HG03575 (cell line): ENCODE measurements around the gene OLA1.
A peak's percentile ranks its signal among the peaks of the same experiment; 100 is the strongest.

Source experiments
- ATAC-seq: cut with Tn5 transposase; IDR thresholded peaks from one replicate; pipeline ENCODE4 v1.9.1; 2021; ENCODE audit not compliant: unreplicated experiment, insufficient number of reproducible peaks, low FRiP score; ENCODE audit errors: extremely low read depth

Gene OLA1

GRCh38 chr2:174051741-174052583 is 196.4 kb downstream of the OLA1 start:
- ATAC-seq: no peak

- no peak for ATAC-seq
Measured at GRCh38 chr2:174051068-174051467, 197.3 kb downstream of the OLA1 start.

GRCh38 chr2:174049895-174050294 is 198.4 kb downstream of the OLA1 start:
- ATAC-seq: no peak

- no peak for ATAC-seq
Measured at GRCh38 chr2:174048243-174048642, 200.1 kb downstream of the OLA1 start.

- ATAC-seq: no peak
Measured at GRCh38 chr2:174047746-174048145, 200.6 kb downstream of the OLA1 start.

- no peak for ATAC-seq
Measured at GRCh38 chr2:174046172-174046571, 202.2 kb downstream of the OLA1 start.

GRCh38 chr2:174044556-174044955 is 203.8 kb downstream of the OLA1 start:
- ATAC-seq: no peak

- ATAC-seq: no peak
Measured at GRCh38 chr2:174040417-174040701, 208.0 kb downstream of the OLA1 start.

- peak; percentile 79 for ATAC-seq
Measured at GRCh38 chr2:174039551-174040416, 208.5 kb downstream of the OLA1 start.

GRCh38 chr2:174038462-174038861 is 209.9 kb downstream of the OLA1 start:
- no peak for ATAC-seq

- ATAC-seq: no peak
Measured at GRCh38 chr2:174036825-174037224, 211.5 kb downstream of the OLA1 start.

- ATAC-seq: no peak
Measured at GRCh38 chr2:174035981-174036742, 212.2 kb downstream of the OLA1 start.

GRCh38 chr2:174035117-174035635 is 213.2 kb downstream of the OLA1 start:
- no peak for ATAC-seq

- no peak for ATAC-seq
Measured at GRCh38 chr2:174033163-174033550, 215.2 kb downstream of the OLA1 start.

- no peak for ATAC-seq
Measured at GRCh38 chr2:174031226-174031625, 217.1 kb downstream of the OLA1 start.

- no peak for ATAC-seq
Measured at GRCh38 chr2:174028935-174029334, 219.4 kb downstream of the OLA1 start.

- no peak for ATAC-seq
Measured at GRCh38 chr2:174027956-174028355, 220.4 kb downstream of the OLA1 start.

- ATAC-seq: no peak
Measured at GRCh38 chr2:174026122-174026845, 222.0 kb downstream of the OLA1 start.
